Dermis microvascular lymphatic vessel endothelial cell (primary cell): Measurements from ENCODE around the gene TMEM115. TPM values are rescaled to one million over a fixed set of nuclear protein-coding genes. Genes with fewer than 3 reads are reported as not detected.

Experiments
- DNase-seq, 2 donors: peaks; one replicate each; pipeline versions ENCODE4 v3.0.0 to v3.0.0-alpha.2; 2010; ENCODE audit warnings: low read depth in 2 of 2
- total RNA-seq: library from RNA; depleted of rRNA; stranded (reverse); fragments of >200 nt; gene quantifications from 2 replicates; pipeline ENCODE4 v1.2.1, GENCODE V29; 2014

TMEM115 gene
- total RNA-seq, 1 donor from 2014 or later = 27.0 TPM

GRCh38 chr3:50378757-50379156 lies 19.4 kb upstream of the TMEM115 start:
- DNase-seq = no peak

GRCh38 chr3:50378024-50378423 lies 18.7 kb upstream of the TMEM115 start:
- no peak for DNase-seq

GRCh38 chr3:50375258-50375931 lies 16.1 kb upstream of the TMEM115 start:
- no peak for DNase-seq

- DNase-seq = no peak
Observed at GRCh38 chr3:50374363-50375257, 15.3 kb upstream of the TMEM115 start.

- no peak for DNase-seq
Observed at GRCh38 chr3:50373146-50374051, 14.1 kb upstream of the TMEM115 start.

- no peak for DNase-seq
Observed at GRCh38 chr3:50372349-50372748, 13.0 kb upstream of the TMEM115 start.

- no peak for DNase-seq
Observed at GRCh38 chr3:50371133-50371685, 11.9 kb upstream of the TMEM115 start.

GRCh38 chr3:50370594-50370993 lies 11.3 kb upstream of the TMEM115 start:
- DNase-seq = peak; percentile 46 to 54

GRCh38 chr3:50369012-50369670 lies 9.8 kb upstream of the TMEM115 start:
- DNase-seq = no peak

GRCh38 chr3:50365842-50366220 lies 6.5 kb upstream of the TMEM115 start:
- no peak for DNase-seq

- DNase-seq = peak in 1 of 2 donors; percentile 68
Observed at GRCh38 chr3:50365080-50365841, 5.9 kb upstream of the TMEM115 start.

GRCh38 chr3:50364573-50365079 lies 5.3 kb upstream of the TMEM115 start:
- no peak for DNase-seq

GRCh38 chr3:50359760-50360110 lies 414 bp upstream of the TMEM115 start:
- no peak for DNase-seq

- DNase-seq = no peak
Observed at GRCh38 chr3:50358355-50358910, 888 bp downstream of the TMEM115 start.

- no peak for DNase-seq
Observed at GRCh38 chr3:50357481-50357880, 1.8 kb downstream of the TMEM115 start.

- DNase-seq = peak in 1 of 2 donors; percentile 19
Observed at GRCh38 chr3:50356553-50356952, 2.8 kb downstream of the TMEM115 start.

- no peak for DNase-seq
Observed at GRCh38 chr3:50355829-50356552, 3.3 kb downstream of the TMEM115 start.

GRCh38 chr3:50354850-50355249 lies 4.5 kb downstream of the TMEM115 start:
- DNase-seq = no peak

- DNase-seq = no peak
Observed at GRCh38 chr3:50354186-50354764, 5.0 kb downstream of the TMEM115 start.
